NCI-H128 (cell line): ENCODE results near the gene SFN.
"Not testable (repeated sequence)": the region's sequence is repeated elsewhere in the genome, so short reads cannot be mapped to it uniquely, and the experiment has no call there.

Source experiments
- DNase-seq: peaks from one replicate; lab custom pipeline; 2025; ENCODE audit not compliant: unreplicated experiment; lab: John Stamatoyannopoulos, UW

The SFN gene

DNA sequence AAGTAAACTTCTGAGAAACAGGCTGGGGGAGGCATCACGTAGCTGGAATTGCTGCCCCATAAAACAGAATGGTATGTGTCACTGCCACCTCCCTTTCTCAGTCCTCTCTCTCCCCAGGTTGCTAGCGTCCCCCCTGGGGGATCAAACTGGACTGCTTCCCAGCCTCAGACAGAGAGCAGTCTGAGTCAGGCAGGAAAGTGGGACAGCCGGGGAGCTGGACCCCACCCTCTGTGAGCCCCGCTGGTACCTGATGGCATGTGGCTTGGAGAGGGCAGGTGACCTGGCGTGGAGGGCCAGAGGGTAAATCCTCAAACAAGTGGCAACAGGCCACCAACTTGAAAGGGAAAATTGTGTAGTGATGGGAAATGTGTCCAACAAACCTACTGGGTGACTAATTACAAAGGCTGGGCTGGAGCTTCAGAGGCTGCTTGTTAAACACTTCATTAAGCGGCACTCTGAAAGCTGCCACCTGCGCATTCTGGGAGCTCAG lies 1.0 kb upstream of the SFN start:
- DNase-seq: no peak

- DNase-seq: no peak
These were observed 732 bp downstream of the SFN start for GRCh38 chr1:26863685-26864077.

- peak; percentile 99 for DNase-seq
These were observed 1.9 kb downstream of the SFN start for GRCh38 chr1:26864610-26865480.

DNA sequence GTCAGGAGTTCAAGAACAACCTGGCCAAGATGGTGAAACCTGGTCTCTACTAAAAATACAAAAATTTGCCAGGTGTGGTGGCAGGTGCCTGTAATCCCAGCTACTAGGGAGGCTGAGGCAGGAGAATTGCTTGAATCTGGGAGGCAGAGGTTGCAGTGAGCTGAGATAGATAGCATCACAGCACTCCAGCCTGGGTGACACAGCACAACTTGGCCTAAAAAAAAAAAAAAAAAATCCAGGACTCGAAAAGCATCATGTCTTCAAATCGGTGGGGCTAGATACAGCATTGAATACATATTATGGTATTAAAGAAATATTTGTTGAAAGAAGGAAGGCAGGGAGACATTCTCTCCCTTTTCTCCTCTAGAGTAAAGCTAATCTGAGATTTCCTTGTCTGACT lies 10.1 kb downstream of the SFN start:
- DNase-seq: not testable (repeated sequence)

GRCh38 chr1:26874896-26875295 lies 11.9 kb downstream of the SFN start:
- DNase-seq: no peak

- no peak for DNase-seq
These were observed 14.4 kb downstream of the SFN start for GRCh38 chr1:26877326-26877725.

- no peak for DNase-seq
These were observed 16.8 kb downstream of the SFN start for GRCh38 chr1:26879793-26880192.

DNA sequence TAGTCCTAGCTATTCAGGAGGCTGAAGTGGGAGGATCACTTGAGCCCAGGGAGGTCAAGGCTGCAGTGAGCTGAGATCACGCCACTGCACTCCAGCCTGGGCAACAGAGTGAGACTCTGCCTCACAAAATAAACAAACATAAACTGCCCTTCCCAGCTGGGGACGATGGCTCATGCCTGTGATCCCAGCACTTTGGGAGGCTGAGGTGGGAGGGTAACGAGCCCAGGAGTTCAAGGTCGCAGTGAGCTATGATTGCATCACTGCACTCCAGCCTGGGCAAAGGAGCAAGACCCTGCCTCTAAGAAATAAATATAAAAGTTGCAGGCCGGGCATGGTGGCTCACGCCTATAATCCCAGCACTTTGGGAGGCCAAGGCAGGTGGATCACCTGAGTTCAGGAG lies 18.7 kb downstream of the SFN start:
- DNase-seq: not testable (repeated sequence)

- no peak for DNase-seq
These were observed 19.9 kb downstream of the SFN start for GRCh38 chr1:26882696-26883463.

- no peak for DNase-seq
These were observed 24.2 kb downstream of the SFN start for GRCh38 chr1:26887125-26887524.

DNA sequence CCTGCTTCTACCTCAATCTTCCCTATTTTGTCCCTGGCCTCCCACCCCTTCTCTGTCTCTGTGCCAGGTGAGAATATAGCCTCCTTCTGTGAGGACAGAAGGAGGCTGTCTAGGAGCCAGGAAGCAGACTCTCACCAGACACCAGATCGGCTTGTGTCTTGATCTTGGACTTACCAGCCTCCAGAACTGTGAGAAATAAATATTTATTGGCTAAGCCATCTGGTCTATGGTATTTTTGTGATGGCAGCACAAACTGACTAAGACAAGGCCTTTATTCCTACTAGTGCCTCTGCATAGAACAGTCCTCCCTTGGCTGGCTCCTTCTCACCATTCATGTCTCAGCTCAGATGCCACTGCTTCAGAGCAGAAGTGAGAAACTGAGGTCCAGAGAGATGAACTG lies 25.3 kb downstream of the SFN start:
- DNase-seq: no peak

GRCh38 chr1:26889551-26890466 lies 26.9 kb downstream of the SFN start, which contains the start of gene GPN2:
Gene GPN2 (minus strand): TSS chr1:26890283. CDS start chr1:26890096, 187 bp downstream.
- DNase-seq: peak; percentile 65

DNA sequence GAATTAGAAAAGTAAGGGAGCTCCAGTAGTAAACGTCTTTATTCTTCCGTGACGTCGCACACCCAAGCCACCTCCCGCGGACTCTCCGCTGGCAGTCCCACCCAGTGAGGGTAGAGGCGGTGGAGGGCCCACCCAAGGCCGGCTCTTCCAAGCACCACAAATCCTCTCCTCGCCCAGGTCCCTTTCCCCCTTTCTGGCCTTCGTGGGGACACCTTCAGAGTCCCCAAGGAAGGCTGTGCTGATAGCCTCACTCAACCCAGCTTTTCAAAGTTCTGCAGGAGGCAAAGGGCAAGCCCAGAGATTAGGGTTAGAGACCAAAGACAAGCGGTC lies 27.5 kb downstream of the SFN start:
- DNase-seq: no peak

- DNase-seq: no peak
These were observed 31.3 kb downstream of the SFN start for GRCh38 chr1:26894263-26894662.

- no peak for DNase-seq
These were observed 34.4 kb downstream of the SFN start for GRCh38 chr1:26897351-26897750.

- DNase-seq: peak; percentile 95
These were observed 37.3 kb downstream of the SFN start, which contains the start of gene GPATCH3 for GRCh38 chr1:26900001-26900814. Gene GPATCH3 (minus strand): TSS chr1:26900467. CDS start chr1:26900442, 25 bp downstream.

GRCh38 chr1:26900815-26901511 lies 38.0 kb downstream of the SFN start:
- DNase-seq: peak; percentile 26

- DNase-seq: no peak
These were observed 44.3 kb downstream of the SFN start for GRCh38 chr1:26907071-26907917.

DNA sequence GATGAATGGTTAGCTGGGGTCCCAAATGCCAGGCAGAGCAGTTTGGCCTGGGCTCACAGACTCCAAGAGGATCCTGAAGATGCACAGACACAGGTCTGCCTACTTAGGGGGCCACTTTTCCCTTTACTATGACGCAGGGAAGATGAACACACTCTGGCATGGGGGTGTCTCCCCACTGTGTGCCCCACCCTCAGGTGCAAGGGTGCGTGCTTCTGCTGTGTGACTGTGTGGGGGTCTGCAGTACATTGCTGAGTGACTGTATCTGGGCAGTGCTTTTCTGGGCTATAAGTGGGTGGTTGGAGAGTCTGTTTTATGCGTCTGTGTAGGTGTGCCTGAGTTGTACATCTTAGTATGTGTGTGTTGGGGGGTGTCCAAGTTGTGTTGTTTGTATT lies 47.0 kb downstream of the SFN start:
- no peak for DNase-seq
